SU-DHL-6 (cell line): Measurements from ENCODE around the gene SMAD2.

Source experiments
- H2AFZ ChIP-seq: fragments of 200-600 bp; sonication (generic); 2 replicates; pipeline ENCODE4 v1.6.1; 2014; ENCODE audit warnings: low read depth, mild to moderate bottlenecking, moderate library complexity, mixed read lengths, antibody characterized with exemption, low read length; ENCODE audit not compliant: severe bottlenecking
- H3F3A ChIP-seq: fragments of 200-600 bp; shearing (Covaris generic); 2 replicates; pipeline ENCODE4 v1.6.0; 2016; ENCODE audit warnings: antibody characterized with exemption, mild to moderate bottlenecking; ENCODE audit not compliant: insufficient read depth
- H3K27ac ChIP-seq: fragments of 200-600 bp; sonication (generic); 2 replicates; pipeline ENCODE4 v1.5.1; 2016; ENCODE audit warnings: low read depth, mild to moderate bottlenecking, low read length, moderate library complexity, mixed read lengths
- H3K27me3 ChIP-seq: fragments of 200-600 bp; sonication (generic), shearing (Covaris generic); 2 replicates; pipeline ENCODE4 v1.6.0; 2014; ENCODE audit warnings: mild to moderate bottlenecking, low read length
- H3K36me3 ChIP-seq: fragments of 200-600 bp; sonication (generic); 2 replicates; pipeline ENCODE4 v1.6.1; 2014; ENCODE audit warnings: mild to moderate bottlenecking, low read length, mixed read lengths
- H3K4me2 ChIP-seq: fragments of 300-600, 200-600 bp; shearing (Covaris generic), sonication (generic); 2 replicates; pipeline ENCODE4 v1.6.0; 2014; ENCODE audit warnings: low read length, low read depth, mild to moderate bottlenecking; ENCODE audit not compliant: poor library complexity, severe bottlenecking
- H3K4me3 ChIP-seq: fragments of 200-600 bp; sonication (generic); 2 replicates; pipeline ENCODE4 v1.5.1; 2014; ENCODE audit warnings: antibody characterized with exemption, low read length, mild to moderate bottlenecking, mixed read lengths; ENCODE audit not compliant: insufficient read depth, poor library complexity, severe bottlenecking
- H3K79me2 ChIP-seq: fragments of 200-600 bp; sonication (generic); 2 replicates; pipeline ENCODE4 v1.6.1; 2014; ENCODE audit warnings: mild to moderate bottlenecking, low read length, moderate library complexity; ENCODE audit not compliant: insufficient read depth
- H3K9ac ChIP-seq: fragments of 200-600 bp; sonication (generic); 2 replicates; pipeline ENCODE4 v1.7.0; 2014; ENCODE audit warnings: mild to moderate bottlenecking, low read length
- H3K9me2 ChIP-seq: fragments of 200-600 bp; sonication (generic); replicated peaks from 2 replicates; pipeline ENCODE4 v1.6.1; 2014; ENCODE audit warnings: low read length; ENCODE audit not compliant: insufficient read depth
- H3K9me3 ChIP-seq: fragments of 200-600 bp; sonication (generic); 2 replicates; pipeline ENCODE4 v1.6.1; 2014; ENCODE audit warnings: low read length, mixed read lengths; ENCODE audit not compliant: insufficient read depth
- H4K20me1 ChIP-seq: fragments of 200-600 bp; sonication (generic); 2 replicates; pipeline ENCODE4 v1.6.1; 2014; ENCODE audit warnings: low read depth, mild to moderate bottlenecking, antibody characterized with exemption, low read length, moderate library complexity, mixed read lengths
- CTCF ChIP-seq: fragments of 200-600 bp; sonication (generic); IDR thresholded peaks from one replicate; pipeline ENCODE4 v1.5.1; 2017; ENCODE audit warnings: antibody characterized with exemption, mild to moderate bottlenecking, low read length, moderate library complexity; ENCODE audit not compliant: insufficient read depth, poor library complexity, severe bottlenecking
- EZH2phosphoT487 ChIP-seq: fragments of 200-600 bp; sonication (generic), shearing (Covaris generic); conservative IDR thresholded peaks from 2 replicates; pipeline ENCODE4 v1.6.1; 2018; ENCODE audit warnings: mild to moderate bottlenecking, antibody characterized with exemption, low read length, moderate library complexity, mixed read lengths

The SMAD2 gene

GRCh38 chr18:47915930-47916329 is 14.5 kb downstream of the SMAD2 start:
- Histone ChIP-seq H3K9me3 (no peaks in the 10 kb centered on the region), H3K36me3 (no peaks in the 10 kb centered on the region), H3K9me2 (no peaks in the 10 kb centered on the region), H3K79me2 (peaks cover 100% of the 10 kb centered on the region), H4K20me1 (peaks cover 85% of the 10 kb centered on the region), H3K27me3 (no peaks in the 10 kb centered on the region), H3F3A (peaks cover 6% of the 10 kb centered on the region), H3K4me2 (no peak overlapping the region), H2AFZ (no peak overlapping the region), H3K27ac (no peak overlapping the region), H3K9ac (no peak overlapping the region), H3K4me3 (no peak overlapping the region)
- no peak for TF ChIP-seq EZH2phosphoT487
- TF ChIP-seq CTCF, result no peak

- Histone ChIP-seq H3F3A (peaks cover 6% of the 10 kb centered on the region), H4K20me1 (peaks cover 80% of the 10 kb centered on the region), H3K27ac (no peak overlapping the region), H3K4me3 (no peak overlapping the region), H3K9me2 (no peaks in the 10 kb centered on the region), H3K9me3 (no peaks in the 10 kb centered on the region), H3K9ac (no peak overlapping the region), H3K79me2 (peaks cover 100% of the 10 kb centered on the region), H3K4me2 (no peak overlapping the region), H2AFZ (no peak overlapping the region), H3K27me3 (no peaks in the 10 kb centered on the region), H3K36me3 (0 out of 2 replicates have a peak, but pooled peaks cover 3% of the 10 kb centered on the region)
- no peak for TF ChIP-seq CTCF
- no peak for TF ChIP-seq EZH2phosphoT487
These were observed 15.2 kb downstream of the SMAD2 start for GRCh38 chr18:47915229-47915628.

GRCh38 chr18:47912794-47913585 is 17.5 kb downstream of the SMAD2 start:
- no peak for TF ChIP-seq EZH2phosphoT487
- TF ChIP-seq CTCF, result no peak
- Histone ChIP-seq H3K79me2 (peaks cover 100% of the 10 kb centered on the region), H3K4me3 (no peak overlapping the region), H3K36me3 (peaks cover 7% of the 10 kb centered on the region; the same call in 1 of the 2 replicates), H4K20me1 (peaks cover 59% of the 10 kb centered on the region), H3K9me3 (no peaks in the 10 kb centered on the region), H3K9ac (no peak overlapping the region), H2AFZ (no peak overlapping the region), H3F3A (peaks cover 6% of the 10 kb centered on the region), H3K9me2 (no peaks in the 10 kb centered on the region), H3K27me3 (no peaks in the 10 kb centered on the region), H3K27ac (no peak overlapping the region), H3K4me2 (no peak overlapping the region)
